Measurements from ENCODE around the gene KIF9. TPM values are rescaled to one million over a fixed set of nuclear protein-coding genes. Genes with fewer than 3 reads are reported as not detected.

Gene KIF9
- total RNA-seq, 1 donor from 2014 or later = 16.1 TPM

GRCh38 chr3:47250309-47251060, 32.1 kb downstream of the KIF9 start:
- TF ChIP-seq, protein P1, sequence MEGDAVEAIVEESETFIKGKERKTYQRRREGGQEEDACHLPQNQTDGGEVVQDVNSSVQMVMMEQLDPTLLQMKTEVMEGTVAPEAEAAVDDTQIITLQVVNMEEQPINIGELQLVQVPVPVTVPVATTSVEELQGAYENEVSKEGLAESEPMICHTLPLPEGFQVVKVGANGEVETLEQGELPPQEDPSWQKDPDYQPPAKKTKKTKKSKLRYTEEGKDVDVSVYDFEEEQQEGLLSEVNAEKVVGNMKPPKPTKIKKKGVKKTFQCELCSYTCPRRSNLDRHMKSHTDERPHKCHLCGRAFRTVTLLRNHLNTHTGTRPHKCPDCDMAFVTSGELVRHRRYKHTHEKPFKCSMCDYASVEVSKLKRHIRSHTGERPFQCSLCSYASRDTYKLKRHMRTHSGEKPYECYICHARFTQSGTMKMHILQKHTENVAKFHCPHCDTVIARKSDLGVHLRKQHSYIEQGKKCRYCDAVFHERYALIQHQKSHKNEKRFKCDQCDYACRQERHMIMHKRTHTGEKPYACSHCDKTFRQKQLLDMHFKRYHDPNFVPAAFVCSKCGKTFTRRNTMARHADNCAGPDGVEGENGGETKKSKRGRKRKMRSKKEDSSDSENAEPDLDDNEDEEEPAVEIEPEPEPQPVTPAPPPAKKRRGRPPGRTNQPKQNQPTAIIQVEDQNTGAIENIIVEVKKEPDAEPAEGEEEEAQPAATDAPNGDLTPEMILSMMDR (conservative IDR thresholded peaks at IDR 0.05; ENCODE audit: low read depth, low read length) = peak; percentile 62
- no peak overlapping the region for H3K4me3 ChIP-seq (ENCODE audit: low read depth, low read length)
- no peak for DNase-seq (ENCODE audit: low read depth)

DNA sequence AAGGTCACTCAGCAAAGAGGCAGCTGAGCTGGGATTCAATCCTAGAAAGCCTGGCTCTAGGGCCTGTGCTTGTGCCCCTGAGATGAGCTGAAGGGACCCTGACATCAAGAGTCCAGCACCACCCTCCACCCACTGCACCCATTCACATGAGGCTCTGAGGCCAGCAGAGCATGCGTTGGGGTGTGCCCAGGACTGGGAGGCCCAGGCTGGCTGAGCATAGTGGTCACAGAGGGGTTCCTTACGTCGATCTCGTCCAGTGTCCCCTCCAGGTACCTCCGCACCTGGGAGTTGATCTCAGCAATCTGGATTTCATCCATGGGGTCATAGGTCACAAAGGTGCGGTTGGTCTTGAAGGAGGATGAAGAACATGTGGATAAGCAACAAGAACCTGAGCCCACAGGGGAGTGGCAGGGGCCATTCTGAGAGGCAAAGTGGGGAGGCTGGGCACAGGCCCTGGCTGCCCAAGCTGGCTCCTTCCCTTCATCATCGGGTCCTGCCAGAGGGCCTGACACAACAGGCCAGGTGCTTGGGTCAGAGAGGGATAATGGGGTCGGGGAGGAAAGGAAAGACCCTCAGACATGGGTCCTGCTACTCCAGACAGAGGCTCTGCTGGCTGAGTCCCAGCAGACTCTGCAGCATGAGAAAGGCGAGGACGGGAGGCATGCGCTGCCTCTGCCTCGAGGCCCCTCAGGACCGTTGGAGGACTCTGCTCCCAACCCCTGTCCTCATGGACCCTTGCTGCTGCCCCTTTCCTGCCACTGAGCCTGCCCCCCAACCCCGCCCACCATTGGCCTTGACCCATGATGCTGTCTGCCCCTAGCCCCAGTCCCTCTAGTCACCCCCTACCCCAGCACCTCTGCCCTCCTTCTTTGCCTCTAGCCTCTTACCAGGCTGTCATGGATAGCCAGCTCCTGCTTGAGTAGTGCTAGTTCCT, 35.2 kb downstream of the KIF9 start:
- TF ChIP-seq, protein P1 (conservative IDR thresholded peaks at IDR 0.05; ENCODE audit: low read depth, low read length) = no peak
- no peak for DNase-seq (ENCODE audit: low read depth)
- H3K4me3 ChIP-seq (ENCODE audit: low read depth, low read length) = no peak overlapping the region

DNA sequence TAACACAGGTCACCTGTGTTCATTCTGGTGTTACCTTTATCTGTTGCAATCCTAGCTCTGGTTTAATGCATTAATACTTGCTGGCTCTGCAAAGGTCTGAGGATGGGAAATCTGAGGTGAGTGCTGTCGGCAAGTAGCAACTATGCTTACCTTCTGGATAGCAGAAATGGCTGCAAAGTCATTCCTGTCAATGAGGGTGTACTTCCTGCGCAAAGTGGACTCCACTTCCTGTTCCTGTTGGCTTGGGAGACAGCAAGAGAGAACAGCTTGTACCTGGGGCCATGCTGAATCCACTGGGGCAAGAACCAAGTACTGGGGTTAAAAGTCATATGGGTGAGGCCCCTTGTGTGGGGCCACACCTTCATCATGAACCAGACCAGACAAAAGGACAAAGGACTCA, 37.3 kb downstream of the KIF9 start:
- H3K4me3 ChIP-seq (ENCODE audit: low read depth, low read length) = no peak overlapping the region
- no peak for DNase-seq (ENCODE audit: low read depth)
- TF ChIP-seq, protein P1 (conservative IDR thresholded peaks at IDR 0.05; ENCODE audit: low read depth, low read length) = no peak

DNA sequence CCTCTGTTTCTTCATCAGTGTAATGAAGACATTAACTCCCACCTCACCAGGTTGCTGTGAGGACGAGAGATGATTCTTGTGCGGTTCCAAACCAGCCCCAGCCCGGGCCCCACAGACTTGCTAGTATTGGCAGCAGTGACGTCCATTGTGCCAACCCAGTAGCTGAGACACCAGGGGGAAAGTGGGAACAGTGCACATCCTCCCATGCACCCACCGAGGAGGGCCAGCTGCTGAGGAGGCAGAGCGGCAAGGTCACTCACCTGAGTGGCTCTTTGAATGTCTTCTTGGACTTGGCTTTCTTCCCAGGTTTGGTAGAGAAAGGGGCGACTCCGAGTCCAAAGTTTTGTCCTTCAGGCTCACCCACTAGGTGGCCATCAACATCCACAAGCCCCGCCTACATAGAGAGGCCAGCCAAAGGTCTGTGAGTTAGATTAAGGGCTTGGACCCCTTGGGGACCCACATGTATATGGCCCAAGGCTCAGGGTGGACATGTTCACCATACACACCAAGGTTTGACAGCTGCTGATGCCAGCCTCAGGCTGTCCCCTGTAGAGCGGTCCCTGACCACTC, 38.0 kb downstream of the KIF9 start:
- TF ChIP-seq, protein P1 (conservative IDR thresholded peaks at IDR 0.05; ENCODE audit: low read depth, low read length) = no peak
- DNase-seq (ENCODE audit: low read depth) = no peak
- no peak overlapping the region for H3K4me3 ChIP-seq (ENCODE audit: low read depth, low read length)

- no peak for DNase-seq (ENCODE audit: low read depth)
- TF ChIP-seq, protein P1 (conservative IDR thresholded peaks at IDR 0.05; ENCODE audit: low read depth, low read length) = no peak
- no peak overlapping the region for H3K4me3 ChIP-seq (ENCODE audit: low read depth, low read length)
Observed at GRCh38 chr3:47243419-47244147, 39.0 kb downstream of the KIF9 start.

- no peak overlapping the region for H3K4me3 ChIP-seq (ENCODE audit: low read depth, low read length)
- DNase-seq (ENCODE audit: low read depth) = no peak
- TF ChIP-seq, protein P1 (conservative IDR thresholded peaks at IDR 0.05; ENCODE audit: low read depth, low read length) = no peak
Observed at GRCh38 chr3:47239929-47240328, 42.7 kb downstream of the KIF9 start.
